OCI-LY1 (cell line): ENCODE measurements around the gene RBM43.
A peak's percentile ranks its signal among the peaks of the same experiment; 100 is the strongest.
"Not testable (repeated sequence)": the region's sequence is repeated elsewhere in the genome, so short reads cannot be mapped to it uniquely, and the experiment has no call there.

Experiments used
- H2AFZ ChIP-seq: fragments of 200-600 bp; sonication (generic), shearing (Covaris generic); 2 replicates; pipeline ENCODE4 v1.6.0; 2014; ENCODE audit warnings: antibody characterized with exemption, mild to moderate bottlenecking, low read length
- H3F3A ChIP-seq: fragments of 200-600 bp; sonication (generic), shearing (Covaris generic); 2 replicates; pipeline ENCODE4 v1.6.0; 2014; ENCODE audit warnings: mild to moderate bottlenecking, antibody characterized with exemption, low read length, moderate library complexity; ENCODE audit not compliant: insufficient read depth
- H3K27ac ChIP-seq: fragments of 200-600 bp; sonication (generic); 2 replicates; pipeline ENCODE4 v1.5.1; 2014; ENCODE audit warnings: low read length, mixed run types, mild to moderate bottlenecking, low read depth; ENCODE audit not compliant: poor library complexity, severe bottlenecking
- H3K27me3 ChIP-seq: fragments of 200-600 bp; sonication (generic); 2 replicates; pipeline ENCODE4 v1.6.0; 2014; ENCODE audit warnings: antibody characterized with exemption, mild to moderate bottlenecking, low read length, moderate library complexity; ENCODE audit not compliant: insufficient read depth
- H3K36me3 ChIP-seq: fragments of 200-600 bp; sonication (generic); 2 replicates; pipeline ENCODE4 v1.6.1; 2014; ENCODE audit warnings: mild to moderate bottlenecking, antibody characterized with exemption, low read length, moderate library complexity, mixed read lengths; ENCODE audit not compliant: insufficient read depth
- H3K4me1 ChIP-seq: fragments of 200-600 bp; sonication (generic); 2 replicates; pipeline ENCODE4 v1.5.1; 2014; ENCODE audit warnings: mild to moderate bottlenecking, low read length, moderate library complexity; ENCODE audit not compliant: insufficient read depth, severe bottlenecking
- H3K4me2 ChIP-seq: fragments of 200-600 bp; sonication (generic), shearing (Covaris generic); 2 replicates; pipeline ENCODE4 v1.6.1; 2014; ENCODE audit warnings: low read length
- H3K4me3 ChIP-seq: fragments of 200-600 bp; sonication (generic); 2 replicates; pipeline ENCODE4 v1.5.1; 2014; ENCODE audit warnings: low read length, low read depth, mild to moderate bottlenecking, mixed read lengths; ENCODE audit not compliant: poor library complexity, severe bottlenecking
- H3K79me2 ChIP-seq: fragments of 200-600 bp; shearing (Covaris generic); 2 replicates; pipeline ENCODE4 v1.6.1; 2016; ENCODE audit warnings: mixed run types, low read length, mixed read lengths; ENCODE audit not compliant: insufficient read depth
- H3K9ac ChIP-seq: fragments of 200-600 bp; sonication (generic), shearing (Covaris generic); 2 replicates; pipeline ENCODE4 v1.6.1; 2014; ENCODE audit warnings: mild to moderate bottlenecking, low read length, mixed read lengths
- H3K9me2 ChIP-seq: fragments of 200-600 bp; sonication (generic), shearing (Covaris generic); 2 replicates; pipeline ENCODE4 v1.6.1; 2014; ENCODE audit warnings: low read depth, mild to moderate bottlenecking, low read length, mixed read lengths
- H3K9me3 ChIP-seq: fragments of 200-600 bp; shearing (Covaris generic); 2 replicates; pipeline ENCODE4 v1.6.1; 2014; ENCODE audit warnings: low read length, mixed read lengths
- H4K20me1 ChIP-seq: fragments of 200-600 bp; sonication (generic), shearing (Covaris generic); 2 replicates; pipeline ENCODE4 v1.6.0; 2016; ENCODE audit warnings: mild to moderate bottlenecking, low read length; ENCODE audit not compliant: insufficient read depth
- CTCF ChIP-seq: fragments of 200-600 bp; sonication (generic), shearing (Covaris generic); IDR thresholded peaks from 2 replicates; pipeline ENCODE4 v1.5.1; 2017; ENCODE audit warnings: mild to moderate bottlenecking, antibody characterized with exemption, low read length, moderate library complexity, mixed read lengths
- EZH2 ChIP-seq: fragments of 200-600 bp; sonication (generic), shearing (Covaris generic); IDR thresholded peaks from 2 replicates; pipeline ENCODE4 v1.8.0; 2017; ENCODE audit warnings: borderline replicate concordance, mixed run types, mild to moderate bottlenecking, antibody characterized with exemption, low read length, moderate library complexity, mixed read lengths

The RBM43 gene

GRCh38 chr2:151299920-151300539 is 38.4 kb upstream of the RBM43 start:
- H4K20me1 ChIP-seq, result no peaks in the 10 kb centered on the region
- H2AFZ ChIP-seq, result no peak overlapping the region

GRCh38 chr2:151297882-151298281 is 36.2 kb upstream of the RBM43 start:
- Histone ChIP-seq H3K36me3 (no peaks in the 10 kb centered on the region), H3K4me2 (no peak overlapping the region; the same call in 1 of the 2 replicates), H3K4me3 (no peak overlapping the region), H3K4me1 (no peaks in the 10 kb centered on the region), H3K9me2 (no peaks in the 10 kb centered on the region), H3K79me2 (no peaks in the 10 kb centered on the region), H2AFZ (peak overlapping the region; percentile 40; the same call in 1 of the 2 replicates), H3F3A (no peaks in the 10 kb centered on the region), H3K27me3 (no peaks in the 10 kb centered on the region), H3K9ac (no peak overlapping the region), H3K27ac (no peak overlapping the region), H3K9me3 (no peaks in the 10 kb centered on the region), H4K20me1 (no peaks in the 10 kb centered on the region)
- no peak for TF ChIP-seq CTCF
- TF ChIP-seq EZH2, result no peak

More at GRCh38 chr2:151299920-151300539, 38.4 kb upstream of the RBM43 start:
- Histone ChIP-seq H3K4me1 (no peaks in the 10 kb centered on the region), H3K27ac (no peak overlapping the region), H3F3A (no peaks in the 10 kb centered on the region), H3K9me2 (no peaks in the 10 kb centered on the region), H3K4me3 (no peak overlapping the region), H3K79me2 (no peaks in the 10 kb centered on the region), H3K4me2 (no peak overlapping the region), H3K9ac (no peak overlapping the region), H3K36me3 (no peaks in the 10 kb centered on the region), H3K27me3 (no peaks in the 10 kb centered on the region), H3K9me3 (no peaks in the 10 kb centered on the region)
- no peak for TF ChIP-seq EZH2
- TF ChIP-seq CTCF, result no peak

- H3K4me2 ChIP-seq, H3K4me3 ChIP-seq, H2AFZ ChIP-seq, H3K27me3 ChIP-seq, H3K36me3 ChIP-seq, H3K27ac ChIP-seq, H3K9me2 ChIP-seq, H3F3A ChIP-seq, H3K4me1 ChIP-seq, H4K20me1 ChIP-seq, H3K79me2 ChIP-seq, H3K9me3 ChIP-seq, H3K9ac ChIP-seq: not testable (repeated sequence)
Measured at GRCh38 chr2:151295926-151296325, 34.3 kb upstream of the RBM43 start.

DNA sequence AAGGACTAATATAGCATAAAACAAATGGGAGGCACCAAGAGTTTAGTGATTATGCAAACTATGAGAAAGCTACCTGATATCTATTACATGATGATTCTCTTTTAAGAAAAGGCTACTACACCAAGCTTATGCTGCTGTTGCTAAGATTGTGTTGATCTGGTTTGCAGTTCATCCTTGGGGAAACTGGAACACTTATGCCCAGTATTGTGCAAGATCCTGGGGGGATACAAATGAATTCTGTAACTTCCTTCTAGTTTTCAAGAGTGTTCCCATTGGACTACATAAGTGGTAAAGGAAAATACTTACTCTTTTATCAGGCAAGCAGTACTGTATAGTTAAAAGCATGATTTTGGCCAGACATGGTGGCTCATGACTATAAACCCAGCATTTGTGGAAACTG is 30.9 kb upstream of the RBM43 start:
- TF ChIP-seq CTCF, result no peak
- TF ChIP-seq EZH2, result no peak
- Histone ChIP-seq H3K4me2 (no peak overlapping the region), H3K36me3 (no peaks in the 10 kb centered on the region)

More for the DNA sequence above, 30.9 kb upstream of the RBM43 start:
- Histone ChIP-seq H3K4me1 (peaks cover 24% of the 10 kb centered on the region), H4K20me1 (no peaks in the 10 kb centered on the region), H3K9me2 (no peaks in the 10 kb centered on the region), H3K9ac (no peak overlapping the region), H3K9me3 (no peaks in the 10 kb centered on the region), H2AFZ (no peak overlapping the region), H3K4me3 (no peak overlapping the region), H3K27me3 (no peaks in the 10 kb centered on the region), H3K79me2 (no peaks in the 10 kb centered on the region), H3K27ac (no peak overlapping the region), H3F3A (no peaks in the 10 kb centered on the region)
